HG03175 (cell line): ENCODE measurements around the gene CLEC20A.
"Not testable (repeated sequence)": the region's sequence is repeated elsewhere in the genome, so short reads cannot be mapped to it uniquely, and the experiment has no call there.

Source experiments
- ATAC-seq: cut with Tn5 transposase; IDR thresholded peaks from one replicate; pipeline ENCODE4 v1.9.1; 2021; ENCODE audit warnings: mild to moderate bottlenecking, moderate library complexity; ENCODE audit not compliant: unreplicated experiment

CLEC20A gene

DNA sequence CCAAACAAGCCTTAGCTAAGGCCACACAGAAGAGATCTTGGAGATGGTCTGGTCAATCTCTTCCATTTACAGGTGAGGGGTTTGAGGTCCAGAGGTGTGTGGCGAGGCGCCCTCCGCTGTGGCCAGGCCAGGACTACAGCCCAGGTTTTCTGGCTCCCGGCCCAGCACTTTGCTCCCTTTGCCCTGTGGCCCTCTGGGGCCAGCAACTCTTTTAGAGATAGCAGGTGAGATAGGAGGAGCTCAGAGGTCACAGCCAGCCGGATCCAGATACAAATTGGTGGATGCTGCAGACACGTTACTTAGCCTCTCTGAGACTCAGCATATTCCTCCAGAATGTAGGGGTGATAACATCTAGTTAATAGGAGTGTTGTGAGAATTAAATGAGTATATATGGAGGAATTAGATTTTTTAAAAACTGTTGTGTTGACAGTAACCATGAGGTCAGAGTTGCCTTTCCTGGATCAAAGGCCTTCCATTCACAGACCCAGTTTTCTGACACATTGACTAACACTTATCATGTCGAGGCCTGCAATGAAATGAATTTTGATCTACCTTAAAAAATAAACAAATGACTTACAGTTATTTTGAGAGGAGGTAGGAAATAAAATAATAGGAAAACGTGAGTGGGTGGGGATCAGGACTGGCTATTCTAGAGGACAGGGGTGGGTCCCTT, 32.7 kb upstream of the CLEC20A start:
- no peak for ATAC-seq

DNA sequence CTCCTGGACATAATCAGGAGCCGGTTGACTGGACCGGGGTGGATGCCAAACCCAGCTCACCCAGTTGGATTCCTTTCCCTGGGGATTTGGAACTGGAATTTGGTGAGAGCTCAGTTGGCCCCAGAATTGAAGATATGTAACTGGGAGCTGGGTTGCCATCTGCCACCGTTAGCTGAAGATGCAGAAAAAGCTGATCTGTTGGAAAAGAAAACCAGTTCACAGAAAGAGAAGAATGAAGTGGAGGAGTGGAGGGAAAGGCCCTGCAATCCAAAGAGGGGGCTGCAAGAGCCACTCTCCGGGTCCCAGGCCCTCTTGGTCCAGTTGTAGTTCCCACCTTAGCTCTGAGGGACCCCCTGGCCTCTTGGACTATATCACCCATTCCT, 32.2 kb upstream of the CLEC20A start:
- no peak for ATAC-seq

DNA sequence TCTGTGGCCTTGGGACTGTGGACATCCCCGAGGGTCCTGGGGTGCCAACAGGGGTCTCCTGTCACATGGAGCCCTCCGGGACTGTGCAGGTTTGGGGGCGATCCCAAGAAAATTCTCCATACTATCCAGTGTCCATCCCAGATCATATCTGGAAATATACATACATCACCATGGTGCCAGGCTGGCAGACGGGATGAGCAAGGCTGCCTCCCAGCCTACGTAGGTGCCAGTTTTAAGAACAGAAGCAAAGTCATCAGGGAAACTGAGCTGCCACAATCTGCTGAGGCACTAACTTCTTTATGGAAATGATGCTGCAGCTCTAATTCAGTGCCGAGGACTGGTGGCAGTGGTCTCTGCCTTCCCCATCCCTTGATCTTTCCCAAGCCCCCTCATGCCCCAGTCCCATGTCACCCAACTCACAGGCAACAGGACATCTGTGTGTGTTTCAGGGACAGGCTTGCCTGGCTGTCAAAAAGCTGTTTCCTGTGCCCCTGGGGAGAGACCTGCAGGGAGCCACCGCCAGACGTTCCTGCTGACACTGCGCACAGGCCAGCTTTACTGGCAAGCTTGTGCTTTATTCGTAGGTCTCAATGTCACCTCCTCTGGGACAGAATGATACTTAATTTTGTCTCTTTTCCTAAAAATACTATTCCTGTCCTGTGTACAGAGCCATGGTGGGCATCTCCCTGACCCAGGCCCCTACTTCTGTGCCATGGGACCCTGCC, 31.6 kb upstream of the CLEC20A start:
- no peak for ATAC-seq

DNA sequence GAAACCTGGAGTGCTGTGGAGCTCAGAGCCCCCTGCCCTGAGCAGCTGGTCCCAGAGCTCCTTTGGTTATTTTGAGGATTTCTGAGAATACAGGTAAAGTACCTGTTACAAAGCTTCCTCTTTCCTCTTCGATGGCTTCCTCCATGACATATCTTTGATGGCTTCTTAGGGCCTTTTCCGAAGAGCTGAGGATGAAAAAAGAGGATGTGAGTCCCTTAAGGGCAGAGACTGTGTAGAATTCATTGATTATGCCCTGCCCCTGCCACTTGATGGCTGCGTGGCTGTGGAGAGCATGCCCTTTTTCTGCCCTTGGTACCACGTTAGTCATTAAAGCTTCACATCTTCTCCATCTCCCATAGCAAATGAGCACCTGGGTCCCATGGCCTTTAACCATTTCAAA, 30.4 kb upstream of the CLEC20A start:
- no peak for ATAC-seq

DNA sequence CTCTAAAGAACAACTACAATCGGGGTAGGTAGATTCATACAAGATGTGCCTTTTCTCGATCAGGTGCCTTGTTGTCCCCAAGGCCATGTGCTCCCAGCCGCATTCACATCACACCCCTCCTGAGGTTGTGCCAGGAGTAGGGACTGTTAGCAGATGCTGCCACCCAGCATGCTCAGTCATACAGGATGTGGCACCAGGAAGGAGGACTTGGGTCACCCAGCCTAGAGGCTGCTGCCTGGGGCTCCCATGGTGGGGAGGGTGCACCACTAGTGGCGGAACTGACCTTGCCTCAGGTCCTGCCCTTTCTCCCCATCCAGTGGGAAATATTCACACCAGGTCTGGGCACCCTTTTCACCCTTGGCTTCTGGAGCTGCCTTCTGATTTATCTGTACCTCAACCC, 24.5 kb upstream of the CLEC20A start:
- no peak for ATAC-seq

DNA sequence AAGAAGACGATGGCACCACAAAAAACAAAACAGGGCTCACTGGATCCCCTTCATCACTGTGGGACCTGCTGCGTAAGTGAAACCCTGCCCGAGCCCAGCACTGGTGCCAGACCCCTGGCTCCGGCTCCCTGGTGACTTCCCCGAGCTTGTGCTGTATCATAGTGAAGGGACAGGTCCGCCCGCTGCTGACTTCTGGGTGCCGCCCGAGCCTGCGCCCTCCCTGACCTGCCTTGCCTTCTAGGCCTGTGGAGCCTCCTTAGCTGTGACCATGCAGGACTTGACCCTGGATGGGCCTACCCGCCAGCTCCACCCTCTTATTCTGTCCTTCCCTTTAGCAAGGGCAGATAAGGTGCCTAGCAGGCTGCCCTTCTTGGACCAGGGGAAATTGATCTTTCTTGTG, 24.0 kb upstream of the CLEC20A start:
- ATAC-seq = no peak

DNA sequence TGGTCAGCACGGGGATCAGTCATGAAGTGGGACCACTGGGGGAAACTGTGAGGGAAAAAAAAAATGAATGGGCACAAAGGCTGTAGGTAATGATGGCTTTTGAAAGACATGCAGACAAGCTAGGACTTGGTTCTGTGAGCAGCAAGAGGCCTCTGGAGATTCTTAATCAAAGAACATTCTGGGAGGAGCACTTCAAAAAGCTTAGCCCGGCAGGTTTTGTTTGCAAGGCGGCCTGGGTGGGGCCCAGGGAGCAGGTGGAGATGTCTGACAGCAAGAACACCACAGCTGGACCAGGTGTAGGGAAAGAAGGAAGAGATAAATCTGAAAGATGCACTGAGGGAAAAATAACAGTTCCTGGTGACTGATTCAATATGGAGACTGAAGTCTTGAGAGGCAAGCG, 22.1 kb upstream of the CLEC20A start:
- ATAC-seq = no peak

DNA sequence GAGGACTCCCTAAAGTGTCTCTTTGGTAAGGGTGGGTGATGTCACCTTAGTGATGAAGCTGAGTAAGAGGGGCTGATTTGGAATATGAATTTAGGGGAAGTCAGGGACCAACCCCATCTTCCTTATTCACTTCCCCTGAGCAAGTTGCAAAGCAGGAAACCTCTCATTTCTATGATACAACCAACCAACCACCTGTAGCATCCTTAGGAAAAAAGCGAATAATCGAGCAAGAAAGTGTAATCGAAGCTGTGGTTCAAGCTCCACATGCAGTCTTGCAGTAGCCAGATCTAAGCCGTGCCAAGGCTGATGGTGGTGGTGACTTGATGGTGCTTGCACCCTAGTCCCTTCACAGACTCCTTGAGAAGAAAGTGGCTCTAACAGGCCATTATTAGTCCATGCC, 19.3 kb upstream of the CLEC20A start:
- ATAC-seq = no peak

DNA sequence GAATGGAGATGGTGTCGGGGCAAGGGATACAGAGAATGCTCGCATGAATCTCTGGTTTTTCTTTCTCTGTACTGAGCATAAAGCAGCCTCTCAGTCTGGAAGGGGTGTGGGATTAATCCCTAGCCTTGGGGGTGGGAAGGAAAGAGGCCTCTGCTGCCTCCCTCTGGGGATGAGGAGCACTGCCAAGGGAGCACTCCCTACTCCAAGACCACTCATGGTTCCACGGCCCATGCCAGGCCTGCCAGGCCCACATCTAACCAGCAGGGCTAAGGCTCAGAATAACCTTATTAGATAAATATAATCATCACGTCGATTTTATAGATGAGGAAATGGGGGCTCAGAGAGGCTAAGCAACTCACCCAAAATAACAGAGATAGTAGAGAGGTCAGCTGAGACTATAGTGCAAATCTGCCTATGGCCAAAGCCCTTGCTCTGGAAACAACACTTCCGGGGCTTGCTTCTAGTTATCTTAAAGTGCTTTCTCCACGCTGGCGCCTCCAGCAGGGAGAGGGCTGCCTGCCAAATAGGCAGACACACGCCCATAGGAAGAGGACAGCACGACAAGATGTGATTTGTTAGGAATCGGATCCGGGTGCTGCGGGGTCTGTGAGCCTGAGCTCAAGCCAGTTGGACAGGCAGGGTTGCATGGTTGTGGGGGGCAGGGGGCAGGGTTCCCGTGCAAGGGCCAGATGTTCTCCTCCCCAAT, 16.7 kb upstream of the CLEC20A start:
- ATAC-seq = no peak

DNA sequence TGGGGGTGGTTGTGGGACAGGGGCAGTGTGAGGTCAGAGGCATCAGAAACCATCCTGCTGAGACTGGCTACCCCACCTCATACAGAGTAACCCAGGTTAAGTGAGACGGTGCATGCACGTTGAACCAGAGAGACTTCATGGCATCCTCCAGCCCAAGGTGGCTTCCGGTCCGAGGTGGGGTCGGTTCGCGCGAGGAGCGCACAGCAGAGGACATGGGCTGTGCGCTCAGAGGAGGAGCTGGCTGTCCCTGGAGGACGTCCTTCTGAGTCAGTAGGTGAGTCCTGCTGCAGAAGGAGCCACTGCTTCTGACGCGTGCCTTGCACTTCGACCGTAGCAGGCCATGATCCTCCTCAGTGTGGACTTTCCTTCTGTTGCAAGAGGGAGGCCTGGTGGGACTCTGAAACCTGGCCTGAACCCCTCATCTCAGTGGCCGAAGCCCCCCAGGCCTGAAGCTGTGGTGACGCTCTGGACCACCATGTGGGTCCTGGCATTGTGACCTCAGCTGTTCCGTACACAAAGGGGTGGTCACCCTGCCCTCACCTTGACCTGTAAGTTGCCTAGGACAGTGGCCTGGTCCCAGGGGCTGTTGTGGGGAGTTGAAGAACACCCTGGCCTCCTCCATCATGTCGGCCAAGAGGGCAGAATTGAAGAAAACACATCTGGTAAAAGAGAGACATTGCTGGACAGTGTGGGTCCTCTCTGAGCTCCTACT, 16.0 kb upstream of the CLEC20A start, which contains the start of gene TEX35:
TEX35 (plus strand) TSS at position 544 of the 712 bp plus-strand sequence; CDS start at position 624, 80 bp downstream.
- ATAC-seq = no peak

DNA sequence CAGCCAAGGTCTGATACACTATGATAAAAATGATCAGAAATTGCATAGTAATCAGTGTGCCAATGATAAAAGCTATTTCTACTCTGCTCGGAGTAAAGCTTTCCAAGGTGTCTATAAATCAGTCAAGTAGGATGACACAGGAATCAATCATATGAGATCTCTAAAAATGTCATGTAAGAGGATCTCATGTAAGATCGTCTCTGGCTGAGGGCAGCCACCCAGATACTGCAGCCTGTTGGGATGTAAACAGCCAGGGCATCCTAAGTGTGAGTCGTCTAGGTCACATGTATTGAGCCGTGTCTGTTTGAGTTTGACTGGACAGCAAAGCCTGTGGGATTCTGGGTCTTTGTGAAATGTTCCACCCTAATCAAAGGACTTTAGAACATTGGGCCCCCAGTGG, 13.4 kb upstream of the CLEC20A start:
- ATAC-seq = no peak

DNA sequence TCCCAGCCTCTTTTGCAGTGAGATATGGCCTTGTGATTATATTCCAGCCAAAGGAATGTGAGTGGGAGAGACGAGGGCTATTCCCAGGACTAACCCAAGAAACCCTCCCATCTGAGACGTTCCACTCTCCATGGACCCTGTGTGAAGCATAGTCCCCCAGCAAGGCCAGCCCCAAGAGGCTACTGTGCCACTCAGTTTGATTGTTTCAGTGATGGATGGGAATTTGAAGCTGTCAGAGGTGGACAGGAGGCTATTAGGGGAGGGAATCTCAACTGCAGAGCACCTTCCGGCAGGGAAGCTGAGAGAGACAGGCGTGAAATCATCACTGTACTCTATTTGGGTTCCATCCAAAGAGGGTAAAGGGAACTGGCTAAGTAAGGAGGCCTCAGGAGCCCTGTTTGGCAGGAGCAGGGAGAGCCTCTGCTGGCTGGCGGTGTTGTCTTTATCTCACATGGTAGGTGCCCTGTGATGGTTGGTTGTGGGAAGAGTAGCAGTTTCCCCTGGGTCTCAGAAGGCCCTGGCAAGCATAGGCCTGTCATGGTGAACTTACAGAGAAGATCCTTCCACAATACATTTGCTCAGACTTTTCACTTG, 12.7 kb upstream of the CLEC20A start:
- no peak for ATAC-seq

DNA sequence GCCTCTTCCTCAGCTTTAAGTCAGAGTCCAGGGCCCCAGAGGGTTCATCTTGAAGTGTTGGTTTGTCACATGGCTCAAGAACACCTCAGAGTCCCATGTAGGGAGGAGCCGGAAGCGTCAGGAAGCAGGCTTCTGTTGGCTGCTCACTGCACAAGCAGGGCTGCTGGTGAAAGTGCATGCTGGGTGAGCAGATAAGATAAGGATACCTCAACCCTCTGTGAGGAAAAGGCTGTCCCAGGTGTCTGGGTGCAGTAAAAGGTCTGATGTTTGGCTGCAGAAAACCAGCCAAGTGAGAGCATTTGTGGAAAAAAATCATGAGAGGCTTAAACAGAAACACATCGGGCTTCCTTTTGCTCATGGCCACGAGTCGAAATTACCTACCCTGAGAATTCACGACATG, 9.9 kb upstream of the CLEC20A start:
- no peak for ATAC-seq

DNA sequence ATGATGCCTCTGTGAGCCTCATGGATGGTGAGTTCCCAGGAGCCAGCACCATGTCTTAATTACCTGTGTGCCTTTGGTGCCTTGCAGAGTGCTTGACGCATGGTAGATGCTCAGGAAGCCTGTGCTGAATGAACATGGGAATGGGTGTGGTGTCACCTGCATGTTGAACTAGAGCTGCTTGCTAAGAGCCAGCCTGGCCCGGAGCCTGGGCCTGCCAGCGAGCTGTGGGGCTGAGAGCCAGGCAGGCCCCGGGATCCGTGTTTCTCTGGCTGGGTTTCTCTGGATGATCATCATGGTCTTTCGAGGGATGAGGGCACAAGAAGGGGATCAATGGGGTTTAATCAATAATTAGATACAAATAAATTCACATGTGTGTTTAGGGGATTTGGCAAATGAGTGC, 9.4 kb upstream of the CLEC20A start:
- no peak for ATAC-seq

DNA sequence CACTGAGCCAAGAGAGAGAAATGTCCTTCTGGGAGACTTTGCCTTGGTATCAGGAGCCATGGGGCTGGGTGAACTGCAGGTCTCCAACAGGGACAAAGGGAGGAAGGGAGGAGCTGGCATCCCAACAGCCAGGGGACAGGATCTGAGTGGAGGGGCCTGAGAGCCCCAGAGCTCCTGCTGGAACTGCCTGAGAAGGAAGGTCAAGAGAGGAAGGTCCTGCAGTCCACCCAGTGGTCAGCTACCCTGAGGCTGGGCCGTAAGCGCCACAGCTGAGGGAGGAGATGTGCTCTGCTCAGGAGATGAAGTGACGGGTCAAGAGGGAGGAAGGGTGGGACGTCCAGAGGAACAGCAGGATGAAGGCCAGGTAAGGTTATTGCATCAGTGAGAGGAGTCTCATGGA, 7.5 kb upstream of the CLEC20A start:
- ATAC-seq = no peak

DNA sequence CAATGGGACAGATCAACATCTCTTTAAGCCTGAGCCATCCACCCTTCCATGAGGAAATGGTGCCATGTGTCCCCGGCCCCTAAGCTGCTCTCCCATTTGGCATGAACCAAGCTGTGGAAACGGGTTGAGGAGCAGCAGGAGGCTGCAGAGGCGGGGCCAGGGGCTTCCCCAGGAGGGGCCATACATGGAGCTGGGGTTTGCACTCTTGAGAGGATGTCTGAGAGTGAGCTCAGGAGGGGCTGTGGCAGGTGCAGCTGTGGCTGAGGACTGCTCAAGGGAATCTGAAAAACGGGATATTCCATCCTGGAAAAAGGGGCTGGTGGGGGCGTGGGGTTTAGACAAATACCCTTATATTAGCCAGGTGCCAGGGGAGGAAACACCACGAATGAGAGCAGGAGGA, 7.1 kb upstream of the CLEC20A start:
- ATAC-seq = no peak

DNA sequence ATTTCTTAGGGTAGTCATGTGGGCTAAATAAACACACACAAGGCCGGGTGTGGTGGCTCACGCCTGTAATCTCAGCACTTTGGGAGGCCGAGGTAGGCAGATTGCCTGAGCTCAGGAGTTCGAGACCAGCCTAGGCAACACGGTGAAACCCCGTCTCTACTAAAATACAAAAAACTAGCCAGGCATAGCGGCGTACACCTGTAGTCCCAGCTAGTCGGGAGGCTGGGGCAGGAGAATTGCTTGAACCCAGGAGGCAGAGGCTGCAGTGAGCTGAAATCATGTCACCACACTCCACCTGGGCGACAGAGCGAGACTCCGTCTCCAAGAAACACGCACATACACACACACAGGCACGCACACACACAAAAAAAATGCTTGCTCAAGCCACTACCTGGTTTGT, 6.6 kb upstream of the CLEC20A start:
- ATAC-seq = not testable (repeated sequence)

DNA sequence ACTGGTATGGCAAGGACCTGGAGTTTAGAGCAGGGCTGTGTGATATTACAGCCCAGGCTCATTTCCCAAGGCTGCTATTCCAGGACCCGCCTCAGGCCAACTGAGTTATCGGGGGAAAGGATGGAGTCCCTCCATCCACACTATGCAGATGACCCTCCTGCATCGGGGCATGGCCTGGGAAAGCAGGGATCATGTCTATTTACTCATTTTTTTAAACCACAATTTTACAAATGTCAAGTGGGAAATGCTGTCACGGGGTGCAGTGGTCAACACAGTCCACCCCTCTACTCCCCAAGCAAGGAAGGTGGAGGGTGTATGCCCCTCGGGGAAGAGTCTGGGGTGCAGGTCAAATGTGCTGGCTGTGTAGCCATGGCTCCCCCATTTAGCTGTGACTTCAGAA, 6.1 kb upstream of the CLEC20A start:
- ATAC-seq = no peak

DNA sequence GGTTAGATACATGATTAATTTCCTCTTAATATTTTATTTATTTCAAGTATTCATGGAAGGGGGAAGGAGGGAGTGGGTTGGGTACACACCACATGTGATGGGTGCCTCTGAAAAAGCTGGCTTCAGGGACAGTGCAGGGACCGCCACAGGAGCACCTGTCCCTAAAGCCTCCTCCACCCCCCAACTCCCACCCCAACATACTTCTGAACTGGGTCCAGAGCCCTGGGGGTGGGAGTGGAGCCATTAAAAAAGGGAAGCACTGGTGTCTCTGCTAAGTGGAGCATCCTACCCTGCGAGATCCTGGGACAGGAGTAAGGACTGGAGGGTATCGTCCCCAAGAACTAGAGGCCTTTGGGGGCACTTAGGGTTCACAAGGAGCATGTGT, 5.6 kb upstream of the CLEC20A start:
- no peak for ATAC-seq

DNA sequence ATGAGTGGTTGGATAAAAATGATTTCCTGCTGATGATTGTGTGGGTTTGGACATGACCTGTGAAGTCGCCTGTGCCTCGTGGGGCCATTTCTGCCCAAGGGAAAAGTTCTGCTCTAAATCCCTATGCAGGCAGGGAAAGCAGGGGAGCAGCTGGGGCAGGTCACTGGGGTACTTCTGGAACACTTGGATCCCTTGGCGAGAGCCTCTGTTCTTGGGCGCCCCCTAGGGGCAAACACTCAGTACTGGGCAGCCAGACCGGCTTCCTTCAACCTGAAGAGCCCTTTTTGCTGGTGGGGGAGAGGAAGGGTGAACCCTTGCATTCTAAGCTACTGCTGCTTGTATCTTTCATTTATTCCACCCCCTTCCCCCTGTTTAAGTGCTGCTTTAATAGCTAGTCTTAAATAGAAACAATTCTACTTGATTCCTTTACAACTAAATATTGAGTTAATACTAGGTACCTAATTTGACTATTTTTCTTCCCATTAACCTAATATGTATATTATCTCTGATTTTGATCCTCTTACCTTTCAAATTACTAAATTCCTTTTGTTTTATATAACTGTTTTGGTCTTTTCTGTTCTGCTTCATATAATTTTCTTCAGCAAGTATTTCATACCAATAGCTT, 5.1 kb upstream of the CLEC20A start:
- peak; percentile 82 for ATAC-seq
